CD4-positive, alpha-beta T cell treated with Interleukin-21 for 1 hour (primary cell): ENCODE measurements around the gene RNF25.

Experiments used
- DNase-seq: peaks from one replicate; pipeline ENCODE4 v3.0.0-alpha.2; 2020

Gene RNF25

GRCh38 chr2:218671097-218671653 lies 627 bp downstream of the RNF25 start:
- no peak for DNase-seq

DNA sequence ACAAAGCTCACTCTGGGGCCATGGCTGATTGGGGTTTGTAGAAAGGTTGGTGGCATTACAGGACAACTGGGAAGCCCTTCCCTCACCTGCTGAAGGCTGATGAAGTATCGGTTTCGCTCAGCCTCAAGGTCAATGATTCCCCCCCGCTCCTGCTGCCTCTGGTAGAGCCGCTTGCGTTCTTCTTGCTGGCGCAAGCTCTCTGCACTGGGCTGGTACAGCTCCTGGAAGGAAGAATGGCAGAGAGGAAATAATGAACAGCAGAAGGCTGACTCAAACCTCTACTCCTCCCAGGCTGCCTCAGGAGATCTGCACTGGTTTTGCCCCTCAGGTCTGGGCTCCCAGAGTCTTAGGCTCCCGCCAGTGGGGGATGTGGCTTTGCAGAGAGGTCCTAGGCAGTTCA lies 7.1 kb downstream of the RNF25 start:
- no peak for DNase-seq

DNA sequence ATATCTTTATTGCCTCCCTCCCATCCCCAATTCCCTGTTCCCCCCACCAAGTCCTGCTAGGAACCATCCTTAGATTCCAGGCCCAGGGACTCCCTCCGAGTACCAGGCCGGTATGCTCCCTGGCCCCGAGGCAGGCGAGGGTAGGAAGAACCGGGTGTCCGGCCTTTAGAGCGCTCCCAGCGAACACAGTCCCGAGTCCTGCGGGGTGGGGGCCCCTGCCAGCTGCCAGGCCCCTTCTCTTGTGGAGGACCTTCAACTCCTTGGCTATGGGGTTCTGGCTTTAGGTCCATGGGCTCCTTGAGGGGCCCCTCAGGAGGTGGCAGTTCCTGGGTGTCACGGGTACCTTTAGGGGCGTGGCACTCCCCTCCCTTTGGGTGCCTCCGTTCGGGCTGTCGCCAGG lies 7.9 kb downstream of the RNF25 start:
- DNase-seq: no peak

- no peak for DNase-seq
Measured at GRCh38 chr2:218662827-218663226, 9.0 kb downstream of the RNF25 start.

DNA sequence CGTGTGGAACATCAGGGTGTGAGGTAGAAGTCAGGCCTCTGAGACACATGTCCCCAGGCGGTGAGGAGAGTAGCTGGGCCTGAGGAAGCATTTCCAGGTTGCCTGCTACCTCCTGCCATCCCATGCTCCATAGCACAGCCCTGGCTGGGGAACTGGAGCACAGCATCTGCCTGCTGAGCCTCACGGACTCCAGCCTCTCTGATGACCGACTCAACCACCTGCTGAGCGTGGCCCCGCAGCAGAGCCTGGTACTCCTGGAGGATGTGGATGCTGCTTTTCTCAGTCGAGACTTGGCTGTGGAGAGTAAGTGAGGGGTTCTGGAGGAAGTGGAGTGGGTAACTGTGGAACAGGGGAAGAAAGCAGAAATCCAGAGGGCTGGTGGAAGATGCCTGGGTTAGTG lies 9.4 kb downstream of the RNF25 start:
- DNase-seq: no peak

DNA sequence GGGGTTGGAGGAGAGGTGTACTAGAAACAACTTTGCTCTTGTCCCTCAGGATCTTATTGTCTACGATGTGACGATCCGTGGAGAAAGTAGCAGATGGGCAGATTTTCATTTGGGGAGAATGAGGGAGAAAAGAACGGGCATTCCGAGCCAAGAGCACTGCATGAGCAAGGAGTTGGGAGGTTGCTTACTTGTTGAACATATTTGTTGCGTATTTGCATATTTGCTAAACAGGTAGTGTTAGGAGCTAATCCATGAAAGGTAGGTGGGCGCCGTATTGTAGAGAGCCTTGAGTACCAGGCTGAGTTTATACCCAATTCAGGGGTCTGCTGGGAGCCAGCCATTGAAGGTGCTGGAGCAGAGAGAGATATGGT lies 11.8 kb downstream of the RNF25 start:
- DNase-seq: no peak

DNA sequence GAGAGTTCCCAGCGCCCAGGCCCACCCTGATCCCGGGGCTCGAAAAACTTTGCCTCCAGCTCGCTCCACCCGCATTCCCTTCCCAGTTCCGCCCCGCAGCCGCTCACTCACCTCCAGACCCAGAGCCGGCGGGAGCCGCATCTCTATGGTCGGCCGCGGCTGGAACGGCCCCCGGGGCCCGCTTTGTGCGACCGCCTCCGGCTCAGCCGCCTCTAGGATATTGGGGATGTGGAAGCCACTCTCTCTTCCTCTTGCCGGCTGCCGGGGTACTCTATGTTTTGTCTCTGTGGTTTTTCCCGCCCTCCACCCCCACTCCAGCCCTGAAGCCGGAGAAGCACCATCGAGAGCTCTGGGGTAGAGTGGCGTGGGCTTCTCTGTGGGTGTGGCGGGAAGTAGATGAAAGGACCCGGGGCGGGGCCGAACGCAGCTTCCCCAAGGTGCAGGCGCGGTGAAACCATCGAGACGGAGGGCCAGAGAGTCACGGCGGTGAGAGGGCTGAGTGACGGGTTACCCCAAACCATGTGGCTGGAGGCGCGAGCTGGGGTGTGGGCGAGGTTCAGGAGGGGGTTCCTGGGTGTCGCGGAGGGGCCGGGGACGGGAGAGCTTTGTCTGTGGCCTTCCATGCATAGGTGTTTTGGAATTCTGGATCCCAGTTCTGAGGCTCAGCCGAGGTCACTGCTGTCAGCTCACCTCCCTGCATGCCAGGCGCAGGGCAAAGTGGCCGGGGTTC lies 12.4 kb downstream of the RNF25 start, which contains the start of the genes BCS1L and ZNF142:
TSS of gene BCS1L (plus strand) at position 426 of the 730 bp plus-strand sequence. CDS start 1,305 bp downstream, outside the sequence.
TSS of gene ZNF142 (minus strand) at position 366 of the 730 bp plus-strand sequence. CDS start 3,194 bp downstream, outside the sequence.
- DNase-seq: peak; percentile 94

DNA sequence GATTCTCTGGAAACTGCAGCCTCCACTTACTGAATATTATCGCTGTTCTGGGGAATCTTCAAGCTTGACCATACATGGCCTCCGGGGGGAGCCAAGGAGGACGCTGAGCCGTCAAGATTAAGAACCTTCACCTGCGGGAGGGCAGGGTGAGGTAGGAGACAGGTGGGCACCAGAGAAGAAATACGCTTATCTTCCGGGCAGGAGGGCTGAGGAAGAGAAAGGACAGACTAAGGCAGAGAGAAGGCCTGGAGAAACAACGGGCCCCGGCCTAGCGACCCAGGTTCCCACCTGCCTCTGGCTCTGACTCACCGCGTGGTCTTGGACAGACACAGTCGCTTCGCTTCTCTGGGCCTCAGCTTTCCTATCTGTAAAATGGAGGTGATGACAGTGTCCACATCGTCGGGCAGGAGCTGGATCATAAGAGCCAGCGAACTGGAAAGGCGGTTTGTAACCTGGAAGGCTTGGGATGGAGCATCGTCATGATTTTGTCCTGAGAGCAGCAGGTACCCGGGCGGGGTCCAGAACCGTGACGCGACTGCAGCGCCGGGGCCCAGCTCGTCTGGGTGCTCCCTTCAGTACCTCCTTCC lies 13.0 kb downstream of the RNF25 start:
- peak; percentile 45 for DNase-seq

GRCh38 chr2:218655751-218656150 lies 16.1 kb downstream of the RNF25 start:
- no peak for DNase-seq

GRCh38 chr2:218648787-218649100 lies 23.1 kb downstream of the RNF25 start:
- no peak for DNase-seq

DNA sequence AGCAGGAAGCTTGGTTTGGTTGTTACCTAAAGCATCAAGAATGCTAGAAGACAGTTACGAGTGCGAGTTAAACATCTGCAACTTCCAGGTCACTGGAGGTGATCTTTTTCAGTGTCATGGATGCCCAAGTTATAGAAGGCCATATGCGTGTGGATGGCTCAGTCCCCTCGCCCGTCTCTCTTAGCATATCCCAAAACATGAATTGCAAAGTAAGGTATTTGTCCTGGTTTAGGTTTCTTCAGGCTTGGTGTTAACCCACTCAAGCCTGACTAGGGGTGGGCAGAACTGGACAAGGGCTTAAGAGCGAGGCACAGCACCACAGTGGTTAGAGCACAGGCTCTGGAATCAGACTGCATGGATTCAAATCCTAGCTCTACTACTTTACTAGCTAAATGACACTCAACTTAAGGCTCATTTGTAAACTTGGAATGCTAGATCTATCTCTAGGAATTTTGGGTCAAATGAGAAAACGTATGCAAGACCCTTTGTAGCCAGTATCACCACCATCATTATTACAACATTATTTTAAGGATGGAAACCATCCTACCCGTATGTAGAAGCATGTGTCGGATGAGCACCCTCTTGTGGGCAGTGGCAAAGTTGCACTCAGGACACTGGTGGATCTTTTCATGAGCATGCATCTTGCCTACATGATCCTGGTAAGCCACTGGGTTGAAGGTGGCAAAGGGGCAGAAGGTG lies 23.6 kb downstream of the RNF25 start:
- DNase-seq: peak; percentile 62

DNA sequence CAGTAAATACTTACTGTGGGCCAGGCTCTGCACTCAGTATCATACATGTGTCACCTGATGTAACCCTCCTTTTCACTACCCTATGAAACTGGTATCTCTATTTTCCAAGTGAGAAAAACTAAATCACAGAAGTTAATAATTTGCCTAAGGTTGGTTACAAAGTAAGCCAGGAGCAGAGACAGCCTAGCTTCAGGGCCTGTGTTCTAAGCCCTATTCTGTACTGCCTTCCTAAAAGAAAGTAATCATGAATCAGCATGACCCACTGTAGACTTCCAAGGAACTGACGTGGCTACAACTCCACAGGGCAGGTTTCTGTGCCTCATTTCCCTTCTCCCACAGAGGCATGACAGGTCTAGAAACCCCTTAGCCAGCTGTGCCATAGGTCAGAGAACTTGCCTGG lies 26.7 kb downstream of the RNF25 start:
- DNase-seq: no peak

GRCh38 chr2:218644721-218645120 lies 27.1 kb downstream of the RNF25 start:
- no peak for DNase-seq

- DNase-seq: no peak
Measured at GRCh38 chr2:218643751-218644310, 28.0 kb downstream of the RNF25 start.

DNA sequence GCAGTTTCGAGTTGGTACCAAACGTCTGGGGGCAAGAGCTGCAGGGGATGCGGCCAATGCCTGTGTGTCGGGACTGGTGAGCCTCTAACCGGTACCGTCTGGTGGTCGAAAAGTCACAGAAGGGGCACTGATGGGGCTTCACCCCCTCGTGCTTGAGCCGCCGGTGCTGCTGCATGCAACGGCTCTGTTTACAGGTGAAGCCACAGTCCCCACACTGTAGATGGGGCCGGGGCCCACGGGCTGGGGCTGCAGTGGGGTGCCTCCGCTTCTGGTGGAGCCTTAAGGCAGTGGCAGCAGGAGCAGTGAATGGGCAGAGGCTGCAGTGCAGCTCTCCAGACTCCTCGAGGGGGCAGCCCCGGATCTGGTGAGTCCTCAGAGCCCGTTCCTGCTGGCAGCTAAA lies 29.0 kb downstream of the RNF25 start:
- DNase-seq: no peak

GRCh38 chr2:218642121-218642656 lies 29.6 kb downstream of the RNF25 start:
- no peak for DNase-seq

GRCh38 chr2:218638372-218638771 lies 33.4 kb downstream of the RNF25 start:
- no peak for DNase-seq

GRCh38 chr2:218635719-218636118 lies 36.1 kb downstream of the RNF25 start:
- DNase-seq: no peak

DNA sequence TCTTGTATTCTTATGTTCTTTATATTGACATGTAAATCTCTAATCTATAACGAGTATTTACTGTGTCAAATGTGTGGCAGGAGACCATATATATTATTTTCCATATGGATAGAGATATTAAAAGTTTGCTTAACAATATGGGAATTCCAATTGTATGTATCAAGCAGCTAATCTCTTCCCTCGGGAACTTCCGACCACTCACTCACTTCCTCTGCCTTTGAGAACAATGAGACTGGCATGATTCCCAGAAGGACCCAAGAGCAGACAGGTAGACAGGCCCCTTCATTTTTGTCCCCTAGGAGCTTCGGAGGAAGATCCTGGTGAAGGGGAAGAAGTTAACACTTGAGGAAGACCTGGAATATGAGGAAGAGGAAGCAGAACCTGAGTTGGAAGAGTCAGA lies 40.0 kb downstream of the RNF25 start:
- DNase-seq: no peak

- DNase-seq: no peak
Measured at GRCh38 chr2:218627939-218628338, 43.9 kb downstream of the RNF25 start.

DNA sequence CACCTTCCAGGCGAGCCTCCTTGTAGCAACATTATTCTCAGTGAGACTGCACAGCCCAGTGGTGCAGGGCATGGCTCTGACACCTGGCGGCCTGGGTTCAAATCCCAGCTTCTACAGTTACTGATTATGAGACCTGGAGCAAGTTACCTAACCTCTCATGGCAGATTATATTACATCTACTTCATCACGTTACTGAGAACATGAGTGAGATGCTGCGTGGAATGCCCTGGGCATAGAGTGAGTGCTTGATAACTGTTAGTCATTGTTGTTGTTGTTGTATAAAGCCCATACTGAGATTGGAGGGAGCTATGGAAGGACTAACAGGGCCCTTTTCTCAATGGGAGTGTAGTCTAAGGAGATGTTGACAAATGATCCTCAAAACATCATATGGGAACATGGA lies 45.4 kb downstream of the RNF25 start:
- no peak for DNase-seq

DNA sequence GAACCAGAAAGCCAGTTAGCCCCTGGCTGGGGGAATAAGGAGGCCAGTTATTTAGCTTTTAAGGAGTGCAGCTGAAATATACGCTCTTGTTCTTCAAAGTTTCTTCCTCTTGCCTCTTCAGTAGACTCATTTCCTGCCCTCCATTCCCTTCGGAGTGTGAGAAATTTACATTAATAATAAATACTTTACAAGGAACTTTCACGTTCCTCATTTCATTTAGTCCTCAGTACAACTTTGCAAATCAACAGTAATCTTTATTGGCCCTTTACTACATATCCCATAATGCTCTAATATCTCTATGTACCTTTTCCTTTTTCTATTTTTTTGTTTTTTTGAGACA lies 48.5 kb downstream of the RNF25 start:
- no peak for DNase-seq

GRCh38 chr2:218622606-218623365 lies 49.0 kb downstream of the RNF25 start:
- no peak for DNase-seq
